AG09319 (cell line): ENCODE results near the gene TAS1R3.

ENCODE experiments used
- DNase-seq: peaks from one replicate; pipeline ENCODE4 v3.0.0-alpha.2; 2010; ENCODE audit warnings: low read depth; ENCODE audit errors: extremely low read depth
- CTCF ChIP-seq: IDR thresholded peaks from 2 replicates; pipeline ENCODE4 v1.5.1; 2011; ENCODE audit warnings: low read depth, mild to moderate bottlenecking, inconsistent platforms, low read length, moderate library complexity

Gene TAS1R3

GRCh38 chr1:1297802-1298424 lies 33.2 kb upstream of the TAS1R3 start:
- no peak for TF ChIP-seq CTCF
- DNase-seq = no peak

GRCh38 chr1:1298861-1299685 lies 32.0 kb upstream of the TAS1R3 start:
- no peak for DNase-seq
- TF ChIP-seq CTCF = no peak

GRCh38 chr1:1299686-1300351 lies 31.3 kb upstream of the TAS1R3 start:
- TF ChIP-seq CTCF = peak; percentile 2; the same call in 1 of the 2 replicates
- DNase-seq = no peak

- TF ChIP-seq CTCF = no peak
- DNase-seq = no peak
These were observed 30.7 kb upstream of the TAS1R3 start for GRCh38 chr1:1300352-1300739.

GRCh38 chr1:1302006-1302430 lies 29.1 kb upstream of the TAS1R3 start:
- no peak for DNase-seq
- peak; percentile 42 for TF ChIP-seq CTCF

GRCh38 chr1:1302951-1303509 lies 28.1 kb upstream of the TAS1R3 start:
- no peak for DNase-seq
- TF ChIP-seq CTCF = no peak
